Small intestine (tissue), 7 donors: ENCODE data around the gene BABAM1. TPM values are rescaled to one million over a fixed set of nuclear protein-coding genes. Genes with fewer than 3 reads are reported as not detected.

Source experiments
- DNase-seq, 2 donors: peaks; one replicate each; pipeline versions ENCODE4 v3.0.0 to v3.0.0-alpha.2; 2013
- FAIRE-seq: peaks from 2 replicates; lab custom pipeline; 2012; peaks lifted over from hg19 to GRCh38; lab: Jason Lieb, UNC
- H3K27ac ChIP-seq, 3 donors: one replicate each; pipeline ENCODE4 v1.5.1; 2013; ENCODE audit warnings: low read length in 2 of 3, mild to moderate bottlenecking in 2 of 3, control low read depth in 1 of 3, inconsistent platforms in 1 of 3, low read depth in 1 of 3, moderate library complexity in 1 of 3
- H3K27me3 ChIP-seq, 3 donors: one replicate each; pipeline ENCODE4 v1.6.1; 2013; ENCODE audit warnings: low read length in 3 of 3, inconsistent platforms in 1 of 3; ENCODE audit not compliant: control insufficient read depth in 3 of 3, insufficient read depth in 3 of 3
- H3K36me3 ChIP-seq, 3 donors: one replicate each; pipeline ENCODE4 v1.6.1; 2013; ENCODE audit warnings: low read length in 3 of 3, inconsistent platforms in 1 of 3, low read depth in 1 of 3, mild to moderate bottlenecking in 1 of 3, moderate library complexity in 1 of 3; ENCODE audit not compliant: control insufficient read depth in 3 of 3, insufficient read depth in 2 of 3
- H3K4me1 ChIP-seq, 3 donors: one replicate each; pipeline ENCODE4 v1.6.1; 2013; ENCODE audit warnings: low read length in 2 of 3, inconsistent platforms in 1 of 3, low read depth in 1 of 3, mild to moderate bottlenecking in 1 of 3, moderate library complexity in 1 of 3; ENCODE audit not compliant: control insufficient read depth in 3 of 3, insufficient read depth in 2 of 3
- H3K4me3 ChIP-seq, 3 donors: one replicate each; pipeline ENCODE4 v1.5.1; 2013; ENCODE audit warnings: low read length in 3 of 3, control low read depth in 1 of 3, inconsistent platforms in 1 of 3, low read depth in 1 of 3, mild to moderate bottlenecking in 1 of 3, moderate library complexity in 1 of 3
- H3K9me3 ChIP-seq, 2 donors: one replicate each; pipeline ENCODE4 v1.6.1; 2013; ENCODE audit warnings: low read depth in 1 of 2, low read length in 1 of 2; ENCODE audit not compliant: control insufficient read depth in 2 of 2, insufficient read depth in 1 of 2
- WGBS, 3 donors: extraction: QIAGEN DNeasy Blood & Tissue Kit; methylation state at CpG; one replicate each; pipeline ENCODE4 v1.1.7; 2013; 5-methylcytosine and 5-hydroxymethylcytosine counted together
- polyA plus RNA-seq, 4 donors: library from polyadenylated mRNA; stranded (reverse) in 3 of 4; unstranded in 1 of 4; fragments of 200-250 nt in 3 of 4; fragments of 120-200 nt in 1 of 4; gene quantifications; one replicate each; pipeline versions ENCODE4 v1.2.1 to v1.2.3, GENCODE V29; 2013
- donor health status: healthy with polysubstance abuse.
- donor health status: control.
- donor health status: control.
- donor health status: Bipolar disorder and iron deficiency.
- donor health status: healthy.

Gene BABAM1
- polyA plus RNA-seq, 4 donors: 68.9 to 82.7 (median 75.3) TPM

DNA sequence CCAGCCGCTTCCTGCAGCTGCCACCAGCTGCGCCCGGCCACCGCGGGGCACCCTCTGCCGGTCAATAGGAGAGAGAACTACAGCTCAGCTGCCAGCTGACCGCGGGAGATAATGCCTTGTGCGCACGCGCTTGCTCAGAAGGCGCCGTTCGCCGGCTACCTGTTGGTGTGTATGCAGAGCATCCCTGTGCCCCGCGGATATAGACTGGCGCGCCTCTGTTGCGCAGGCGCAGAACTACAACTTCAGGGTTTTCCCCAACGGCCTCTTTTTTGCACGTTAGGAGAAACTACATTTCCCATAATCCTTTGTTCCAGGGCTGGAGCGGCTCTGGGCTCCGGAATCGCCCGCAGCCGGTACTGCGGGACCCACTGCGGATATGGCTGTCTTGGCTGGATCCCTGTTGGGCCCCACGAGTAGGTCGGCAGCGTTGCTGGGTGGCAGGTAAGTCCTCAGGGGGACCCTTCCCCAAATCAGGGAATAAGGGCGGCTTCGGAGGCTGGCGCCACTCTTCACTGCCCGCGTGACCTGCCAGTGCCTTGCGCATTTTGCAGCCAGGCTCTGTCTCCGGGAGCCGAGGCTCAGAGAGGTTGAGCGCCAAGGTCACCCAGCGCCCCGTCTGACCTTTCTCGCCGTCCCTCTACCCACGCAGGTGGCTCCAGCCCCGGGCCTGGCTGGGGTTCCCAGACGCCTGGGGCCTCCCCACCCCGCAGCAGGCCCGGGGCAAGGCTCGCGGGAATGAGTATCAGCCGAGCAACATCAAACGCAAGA is 38.5 kb downstream of the BABAM1 start, which contains the start of gene MRPL34:
Gene MRPL34 (plus strand): TSS at position 356 of the 768 bp plus-strand sequence. CDS start 21 bp downstream, at position 377.
- peaks cover 0 to 7% (median 0%) of the 10 kb centered on the region in 3 donors for H3K36me3 ChIP-seq
- FAIRE-seq: no peak
- 0% methylated on average over 54 to 55 of the region's 55 CpGs for WGBS, 3 donors
- peak; percentile 99 for DNase-seq
- peaks cover 5 to 27% (median 8%) of the 10 kb centered on the region in 3 donors for H3K4me1 ChIP-seq
- peak within 1 kb of the TSS; percentile 89 to 92 (median 91) for H3K27ac ChIP-seq
- no peaks in the 10 kb centered on the region for H3K27me3 ChIP-seq
- peak within 1 kb of the TSS; percentile 55 to 91 (median 64) for H3K4me3 ChIP-seq
- no peaks in the 10 kb centered on the region for H3K9me3 ChIP-seq

DNA sequence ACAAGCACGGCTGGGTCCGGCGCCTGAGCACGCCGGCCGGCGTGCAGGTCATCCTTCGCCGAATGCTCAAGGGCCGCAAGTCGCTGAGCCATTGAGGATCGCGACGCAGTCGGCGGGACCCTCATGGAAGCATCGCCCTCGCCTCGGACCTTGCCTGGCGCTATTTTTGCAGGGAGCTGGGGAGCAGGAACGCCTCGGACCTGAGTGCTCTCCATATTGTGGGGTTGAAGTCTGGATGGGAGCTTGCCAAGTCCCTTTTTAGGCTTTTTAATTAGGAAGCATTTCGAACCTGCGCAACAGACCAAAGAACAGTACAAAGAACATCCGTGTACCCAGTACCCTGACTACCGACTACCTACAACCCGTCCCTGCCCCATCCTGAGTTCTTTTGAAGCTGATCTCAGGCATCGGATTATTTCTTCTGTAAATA is 39.1 kb downstream of the BABAM1 start:
- peak overlapping the region; percentile 55 to 91 (median 64) for H3K4me3 ChIP-seq
- 4 to 7% (median 4%) methylated on average over 27 to 28 of the region's 28 CpGs for WGBS, 3 donors
- FAIRE-seq: no peak
- peaks cover 5 to 27% (median 9%) of the 10 kb centered on the region in 3 donors for H3K4me1 ChIP-seq
- peak overlapping the region; percentile 89 to 92 (median 91) for H3K27ac ChIP-seq
- peaks cover 0 to 6% (median 0%) of the 10 kb centered on the region in 3 donors for H3K36me3 ChIP-seq
- peak in 1 of 2 donors; percentile 68 for DNase-seq
- H3K27me3 ChIP-seq: no peaks in the 10 kb centered on the region
- no peaks in the 10 kb centered on the region for H3K9me3 ChIP-seq

DNA sequence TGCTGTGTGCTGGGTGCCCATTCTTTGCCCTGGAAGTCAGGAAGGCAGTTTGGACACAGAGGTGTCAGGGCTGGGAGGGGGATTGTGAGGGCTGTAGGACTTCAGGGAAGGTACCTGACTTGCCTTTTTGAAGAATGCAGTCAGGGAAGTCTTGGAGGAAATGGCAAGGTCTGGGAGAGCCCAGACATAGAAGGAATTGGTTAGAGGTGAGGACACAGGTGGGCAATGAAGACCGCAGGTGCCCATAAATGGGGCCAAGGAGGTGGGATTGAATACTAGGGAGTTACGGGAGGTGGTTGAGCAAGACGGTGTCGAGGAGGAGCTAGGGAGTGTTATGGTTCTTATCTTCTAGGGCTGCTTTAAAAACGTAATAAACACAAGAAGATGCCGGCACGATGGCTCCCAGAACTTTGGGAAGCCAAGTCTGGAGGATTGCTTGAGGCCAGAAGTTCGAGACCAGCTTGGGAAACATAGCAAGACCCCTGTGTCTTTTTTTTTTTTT is 40.7 kb downstream of the BABAM1 start:
- peaks cover 5 to 21% (median 6%) of the 10 kb centered on the region in 3 donors for H3K4me1 ChIP-seq
- DNase-seq: no peak
- no peak overlapping the region for H3K4me3 ChIP-seq
- WGBS, 3 donors: 46 to 79% (median 75%) methylated on average over 8 of the region's 8 CpGs
- H3K27ac ChIP-seq: no peak overlapping the region
- peaks cover 0 to 20% (median 2%) of the 10 kb centered on the region in 3 donors for H3K36me3 ChIP-seq
- no peak for FAIRE-seq
- H3K27me3 ChIP-seq: no peaks in the 10 kb centered on the region
- H3K9me3 ChIP-seq: no peaks in the 10 kb centered on the region

DNA sequence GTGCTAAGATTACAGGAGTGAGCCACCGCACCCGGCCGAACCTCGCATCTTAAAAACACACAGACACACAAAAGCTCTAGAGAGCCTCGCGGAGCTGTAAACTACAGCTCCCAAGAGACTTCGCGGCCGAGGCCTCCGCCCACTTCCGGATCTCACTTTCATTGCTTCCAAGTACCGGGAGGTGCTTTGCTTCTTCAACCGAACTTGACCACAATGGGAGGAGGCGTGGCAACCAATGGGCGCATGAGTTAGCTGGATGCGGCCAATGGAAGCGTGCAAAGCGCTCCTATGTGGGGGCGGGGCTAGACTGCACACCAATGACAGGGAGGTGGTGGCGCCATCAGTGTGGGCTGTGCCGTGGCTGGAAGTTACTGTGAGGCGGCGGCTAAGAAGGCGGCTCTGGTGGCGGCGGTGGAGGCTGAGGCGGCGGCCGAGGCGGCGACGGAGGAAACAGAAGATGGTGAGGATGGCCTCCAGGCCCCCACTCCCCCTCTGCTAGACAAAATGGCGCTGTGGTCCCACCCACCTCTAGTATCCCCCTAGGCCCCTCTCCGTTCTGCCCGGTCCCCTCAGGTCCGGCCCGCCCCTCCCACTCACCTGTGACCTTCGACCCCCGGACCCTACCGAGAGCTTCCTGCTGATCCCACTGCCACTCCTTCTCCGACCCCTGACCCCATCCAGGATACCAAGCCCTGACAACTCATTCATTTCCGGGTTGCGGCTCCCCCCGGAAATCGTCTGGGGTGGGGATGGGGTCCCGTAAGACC is 42.1 kb downstream of the BABAM1 start, which contains the start of gene DDA1:
Gene DDA1 (plus strand): TSS at position 366 of the 767 bp plus-strand sequence. CDS start 92 bp downstream, at position 458.
- Histone ChIP-seq H3K4me3 (peak within 1 kb of the TSS; percentile 77 to 96 (median 90)), H3K27ac (peak within 1 kb of the TSS; percentile 10 to 74 (median 60)), H3K27me3 (no peaks in the 10 kb centered on the region), H3K9me3 (no peaks in the 10 kb centered on the region), H3K4me1 (peaks cover 0 to 15% (median 2%) of the 10 kb centered on the region in 3 donors), H3K36me3 (peaks cover under 1 to 34% (median 2%) of the 10 kb centered on the region in 3 donors)
- FAIRE-seq (peak; percentile 47), DNase-seq (peak; percentile 100)
- 0 to 1% (median 0%) methylated on average over 41 to 46 of the region's 46 CpGs for WGBS, 3 donors

DNA sequence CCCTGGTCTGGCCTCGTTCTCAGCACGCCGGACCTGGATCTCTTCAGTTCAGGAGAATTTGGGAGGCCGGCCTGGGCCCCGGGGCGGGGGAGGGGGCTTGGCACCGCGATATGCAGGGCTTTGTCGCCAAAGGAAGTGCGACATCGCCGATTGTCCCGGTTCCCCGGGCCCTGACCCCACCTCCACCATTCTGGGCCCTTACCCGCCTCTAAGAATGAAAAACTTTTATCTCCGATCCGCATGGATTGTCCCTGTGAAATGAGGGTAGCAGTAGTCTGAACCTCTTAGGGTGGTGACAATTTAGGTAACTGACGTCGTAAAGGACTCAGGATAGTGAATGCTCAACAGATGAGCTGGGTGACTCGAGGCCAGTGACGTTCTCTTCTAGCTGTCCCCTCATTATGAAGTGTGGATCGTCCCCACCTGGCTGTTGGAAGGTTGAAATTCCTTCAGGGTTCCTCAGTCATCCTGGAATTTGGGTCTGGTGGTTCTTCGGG is 42.8 kb downstream of the BABAM1 start:
- H3K4me3 ChIP-seq: peak overlapping the region; percentile 77 to 96 (median 90)
- FAIRE-seq (no peak), DNase-seq (no peak)
- peaks cover 4 to 39% (median 5%) of the 10 kb centered on the region in 3 donors for H3K36me3 ChIP-seq
- 4 to 6% (median 5%) methylated on average over 23 of the region's 23 CpGs for WGBS, 3 donors
- peaks cover 0 to 11% (median 2%) of the 10 kb centered on the region in 3 donors for H3K4me1 ChIP-seq
- no peaks in the 10 kb centered on the region for H3K9me3 ChIP-seq
- H3K27me3 ChIP-seq: no peaks in the 10 kb centered on the region
- H3K27ac ChIP-seq: peak overlapping the region; percentile 10 to 74 (median 60)

DNA sequence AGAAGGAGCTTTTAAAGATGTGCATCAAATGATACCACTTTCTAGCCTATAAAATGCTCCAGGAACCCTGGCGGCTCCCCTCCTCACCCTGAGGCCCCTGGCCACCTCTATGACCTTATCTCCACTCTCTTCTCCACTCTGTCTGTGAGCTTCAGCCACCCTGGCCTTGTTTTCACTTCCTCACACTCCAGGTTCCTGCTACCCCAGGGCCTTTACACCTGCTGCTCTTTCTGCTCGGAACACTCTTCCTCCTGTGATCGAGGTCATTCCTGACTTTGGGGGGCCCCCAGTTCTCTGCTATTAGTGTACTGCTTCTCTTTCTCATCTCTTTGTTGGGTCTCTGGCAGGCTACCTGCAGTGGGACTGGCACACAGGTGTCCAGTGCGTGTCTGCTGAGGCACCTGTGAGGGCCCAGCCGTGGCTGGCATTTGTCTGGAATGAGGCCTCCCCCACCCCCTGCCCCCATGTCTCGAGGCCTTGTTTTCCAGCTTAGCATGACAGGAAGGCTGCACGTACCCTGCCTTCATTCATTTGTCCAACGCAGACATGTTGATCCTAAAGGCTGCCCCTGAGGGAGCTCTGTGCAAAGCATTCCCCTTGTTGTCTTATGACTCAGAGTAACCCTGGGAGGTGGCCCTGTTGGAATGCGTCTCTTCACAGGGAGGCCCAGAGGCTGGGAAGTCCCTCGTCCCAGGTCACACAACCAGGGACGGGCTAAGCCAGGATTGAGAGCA is 44.4 kb downstream of the BABAM1 start:
- Histone ChIP-seq H3K4me3 (no peak overlapping the region), H3K27me3 (no peaks in the 10 kb centered on the region), H3K9me3 (no peaks in the 10 kb centered on the region), H3K36me3 (peaks cover 4 to 50% (median 5%) of the 10 kb centered on the region in 3 donors), H3K27ac (no peak overlapping the region), H3K4me1 (peaks cover 0 to 8% (median 2%) of the 10 kb centered on the region in 3 donors)
- FAIRE-seq: no peak
- DNase-seq: no peak
- 81 to 87% (median 84%) methylated on average over 11 of the region's 11 CpGs for WGBS, 3 donors

DNA sequence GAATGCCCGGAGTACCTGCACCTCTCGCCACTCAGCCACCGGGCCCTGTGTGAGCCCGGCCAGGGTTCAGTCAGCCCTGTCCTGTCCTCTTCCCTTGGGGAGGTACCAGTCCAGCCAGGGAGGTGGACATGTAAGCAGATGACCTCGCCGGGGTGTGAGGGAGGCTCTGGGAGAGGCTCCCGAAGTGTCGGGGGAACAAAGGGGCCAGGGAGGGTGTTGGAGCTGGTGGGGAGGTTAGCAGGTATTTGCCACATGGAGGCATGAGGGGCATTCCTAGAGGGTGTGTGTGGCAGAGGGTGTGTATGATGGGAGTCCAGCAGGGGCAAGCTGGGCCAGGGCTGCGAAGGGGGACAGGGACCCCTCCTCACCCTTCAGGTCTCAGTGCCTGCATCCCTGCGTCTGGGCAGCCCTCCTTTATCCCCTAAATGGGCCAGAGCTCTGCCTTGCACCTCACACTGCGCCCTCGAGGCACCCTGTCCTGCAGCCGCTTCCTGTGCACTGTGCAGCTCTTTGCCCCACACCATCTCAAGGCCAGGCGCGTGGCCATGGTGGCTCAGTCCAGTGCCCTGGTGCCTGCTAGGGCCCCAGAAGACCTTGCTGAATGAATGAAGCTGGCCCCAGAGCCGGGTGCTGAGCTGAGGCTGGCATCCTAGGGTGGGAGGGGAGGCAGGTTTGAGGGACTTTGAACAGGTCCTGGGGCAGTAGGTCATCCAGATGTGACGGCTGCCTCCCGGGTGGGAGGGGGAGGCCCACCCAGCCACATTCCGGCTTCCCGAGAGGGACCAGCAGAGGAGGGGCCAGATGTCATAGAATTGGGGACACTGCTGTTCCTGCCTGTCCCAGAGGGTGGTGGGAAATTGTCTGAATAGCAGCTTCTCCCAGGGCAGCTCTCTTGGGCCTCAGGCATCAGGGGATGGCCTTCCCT is 45.2 kb downstream of the BABAM1 start:
- peaks cover 0 to 5% (median 2%) of the 10 kb centered on the region in 3 donors for H3K4me1 ChIP-seq
- no peaks in the 10 kb centered on the region for H3K27me3 ChIP-seq
- DNase-seq (no peak), FAIRE-seq (no peak)
- H3K27ac ChIP-seq: no peak overlapping the region
- no peaks in the 10 kb centered on the region for H3K9me3 ChIP-seq
- WGBS, 3 donors: 82 to 89% (median 85%) methylated on average over 20 of the region's 20 CpGs
- no peak overlapping the region for H3K4me3 ChIP-seq
- peaks cover 4 to 56% (median 5%) of the 10 kb centered on the region in 3 donors for H3K36me3 ChIP-seq
